CD4-positive, alpha-beta T cell treated with Interleukin-12 subunit alpha and Interleukin-12 subunit beta, for 1 hour (primary cell): Measurements from ENCODE around the gene ITCH.

Source experiments
- DNase-seq: peaks from one replicate; pipeline ENCODE4 v3.0.0-alpha.2; 2020

Gene ITCH

GRCh38 chr20:34535857-34536256 is 172.8 kb downstream of the ITCH start:
- no peak for DNase-seq

GRCh38 chr20:34536798-34537394 is 173.8 kb downstream of the ITCH start:
- DNase-seq, result peak; percentile 50

- no peak for DNase-seq
Measured at GRCh38 chr20:34537651-34538050, 174.6 kb downstream of the ITCH start.

GRCh38 chr20:34538671-34539123 is 175.6 kb downstream of the ITCH start:
- DNase-seq, result peak; percentile 64

GRCh38 chr20:34539756-34540155 is 176.7 kb downstream of the ITCH start:
- DNase-seq, result no peak

GRCh38 chr20:34540596-34541263 is 177.7 kb downstream of the ITCH start:
- DNase-seq, result peak; percentile 4

GRCh38 chr20:34541264-34541901 is 178.3 kb downstream of the ITCH start:
- DNase-seq, result peak; percentile 63

GRCh38 chr20:34541917-34542316 is 178.8 kb downstream of the ITCH start:
- no peak for DNase-seq

- no peak for DNase-seq
Measured at GRCh38 chr20:34542439-34542838, 179.4 kb downstream of the ITCH start.

GRCh38 chr20:34543463-34544056 is 180.5 kb downstream of the ITCH start:
- no peak for DNase-seq

- DNase-seq, result peak; percentile 21
Measured at GRCh38 chr20:34544109-34544796, 181.2 kb downstream of the ITCH start.

GRCh38 chr20:34546751-34547181 is 183.7 kb downstream of the ITCH start:
- DNase-seq, result no peak

GRCh38 chr20:34547844-34548613 is 185.0 kb downstream of the ITCH start:
- DNase-seq, result no peak

- DNase-seq, result peak; percentile 12
Measured at GRCh38 chr20:34549291-34549928, 186.3 kb downstream of the ITCH start.

- DNase-seq, result no peak
Measured at GRCh38 chr20:34549929-34550305, 186.8 kb downstream of the ITCH start.

- no peak for DNase-seq
Measured at GRCh38 chr20:34552569-34552968, 189.5 kb downstream of the ITCH start.

- no peak for DNase-seq
Measured at GRCh38 chr20:34553366-34553867, 190.3 kb downstream of the ITCH start.

GRCh38 chr20:34557936-34558319 is 194.9 kb downstream of the ITCH start:
- no peak for DNase-seq

GRCh38 chr20:34558320-34559218 is 195.5 kb downstream of the ITCH start, which contains the start of gene MAP1LC3A:
Gene MAP1LC3A, plus strand, starts transcription at chr20:34558718. Its CDS starts 151 bp downstream, at chr20:34558869.
- DNase-seq, result peak; percentile 97
